Gastrocnemius medialis (tissue), 4 donors: ENCODE data around the gene CYB5R3. TPM values are rescaled to one million over a fixed set of nuclear protein-coding genes. Genes with fewer than 3 reads are reported as not detected.
A peak's percentile ranks its signal among the peaks of the same experiment; 100 is the strongest.
"Not testable (repeated sequence)": the region's sequence is repeated elsewhere in the genome, so short reads cannot be mapped to it uniquely, and the experiment has no call there.

ENCODE experiments used
- ATAC-seq, 2 donors: fragments of 150-250 bp; one replicate each; pipeline ENCODE4 v1.9.1; 2016
- DNase-seq, 2 donors: peaks; one replicate each; pipeline ENCODE4 v3.0.0-alpha.2; 2019
- H3K27ac ChIP-seq, 4 donors: fragments of 200-600 bp; sonication (generic); 1 replicate in 1 of 4; 2 replicates in 3 of 4; pipeline ENCODE4 v1.5.1; 2016 to 2018; ENCODE audit warnings: mild to moderate bottlenecking in 2 of 4, moderate library complexity in 1 of 4
- H3K27me3 ChIP-seq, 3 donors: fragments of 200-600 bp; sonication (generic) in 2 of 3; 1 replicate in 1 of 3; 2 replicates in 2 of 3; pipeline versions ENCODE4 v1.5.1 to v1.6.0; 2016 to 2019; ENCODE audit warnings: mild to moderate bottlenecking in 1 of 3, moderate library complexity in 1 of 3
- H3K36me3 ChIP-seq, 2 donors: fragments of 200-600 bp; sonication (generic) in 1 of 2; one replicate each; pipeline ENCODE4 v1.5.1; 2017 to 2018
- H3K4me1 ChIP-seq, 2 donors: fragments of 200-600 bp; sonication (generic) in 1 of 2; one replicate each; pipeline ENCODE4 v1.5.1; 2016 to 2017; ENCODE audit warnings: mild to moderate bottlenecking in 2 of 2
- H3K4me3 ChIP-seq, 4 donors: fragments of 200-600 bp; sonication (generic) in 3 of 4; 1 replicate in 1 of 4; 2 replicates in 3 of 4; pipeline ENCODE4 v1.5.1; 2016 to 2019; ENCODE audit warnings: mild to moderate bottlenecking in 2 of 4
- H3K9me3 ChIP-seq, 3 donors: fragments of 200-600 bp; sonication (generic) in 2 of 3; 1 replicate in 1 of 3; 2 replicates in 2 of 3; pipeline ENCODE4 v1.5.1; 2016 to 2019
- POLR2A ChIP-seq, 2 donors: fragments of 450-650 bp; IDR thresholded peaks; one replicate each; pipeline ENCODE4 v1.6.1; 2017; ENCODE audit warnings: antibody characterized with exemption in 2 of 2, mild to moderate bottlenecking in 2 of 2, moderate library complexity in 2 of 2
- in situ Hi-C, 4 donors: fragments of 200-750 bp; cut with MboI; loops; one replicate each; pipeline versions ENCODE4 v1.15.0 to v1.8.0; 2017; ENCODE audit warnings: low sequenced_read_pairs in 4 of 4
- intact Hi-C: fragments of 100-400 bp; cut with DNase I; formaldehyde crosslinking; loops from one replicate; pipeline ENCODE4 v1.15.1; 2023; ENCODE audit warnings: low total_unique reads
- total RNA-seq, 4 donors: library from RNA; depleted of rRNA; stranded (reverse); fragments of >200 nt; gene quantifications; one replicate each; pipeline versions ENCODE4 v1.1.0 to v1.2.3, GENCODE V29; 2016
- TF ChIP-seq, protein P1 (sequence below), 5 experiments: fragments of 450-650 bp in 3 of 5; fragments of 200-600 bp in 2 of 5; sonication (generic) in 2 of 5; IDR thresholded peaks in 4 of 5; conservative IDR thresholded peaks in 1 of 5; 1 replicate in 4 of 5; 2 replicates in 1 of 5; pipeline ENCODE4 v1.5.1; 2016 to 2019; ENCODE audit warnings: antibody characterized with exemption in 5 of 5, mild to moderate bottlenecking in 3 of 5, moderate library complexity in 3 of 5

CYB5R3 gene
- total RNA-seq, 4 donors from 2014 or later, result 44.3 to 163 (median 105) TPM

DNA sequence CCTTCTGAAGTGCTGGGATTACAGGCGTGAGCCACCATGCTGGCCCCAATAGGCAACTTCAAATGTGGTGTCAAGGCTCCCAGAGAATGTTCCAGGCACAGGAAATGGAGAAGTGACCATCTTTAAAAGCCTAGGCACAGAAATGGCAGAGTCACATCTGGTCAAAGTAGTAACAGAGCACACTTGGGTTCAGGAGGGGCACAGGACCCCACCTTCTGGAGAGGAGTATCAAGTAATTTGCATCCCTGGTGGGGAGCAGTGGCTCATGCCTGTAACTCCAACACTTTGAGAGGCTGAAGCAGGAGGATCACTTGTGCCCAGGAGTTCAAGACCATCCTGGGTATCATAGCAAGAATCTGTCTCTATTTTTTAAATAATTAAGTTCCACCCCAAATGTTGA, 66.2 kb downstream of the CYB5R3 start:
- Histone ChIP-seq H3K4me1 (peaks cover 0 to 7% of the 10 kb centered on the region in 2 donors), H3K27me3 (no peaks in the 10 kb centered on the region), H3K9me3 (no peaks in the 10 kb centered on the region), H3K4me3 (no peak overlapping the region), H3K36me3 (peaks cover 0 to 43% of the 10 kb centered on the region in 2 donors), H3K27ac (no peak overlapping the region)
- intact Hi-C loops, result no loop called here
- ATAC-seq (no peak), DNase-seq (no peak)
- TF ChIP-seq, protein P1, sequence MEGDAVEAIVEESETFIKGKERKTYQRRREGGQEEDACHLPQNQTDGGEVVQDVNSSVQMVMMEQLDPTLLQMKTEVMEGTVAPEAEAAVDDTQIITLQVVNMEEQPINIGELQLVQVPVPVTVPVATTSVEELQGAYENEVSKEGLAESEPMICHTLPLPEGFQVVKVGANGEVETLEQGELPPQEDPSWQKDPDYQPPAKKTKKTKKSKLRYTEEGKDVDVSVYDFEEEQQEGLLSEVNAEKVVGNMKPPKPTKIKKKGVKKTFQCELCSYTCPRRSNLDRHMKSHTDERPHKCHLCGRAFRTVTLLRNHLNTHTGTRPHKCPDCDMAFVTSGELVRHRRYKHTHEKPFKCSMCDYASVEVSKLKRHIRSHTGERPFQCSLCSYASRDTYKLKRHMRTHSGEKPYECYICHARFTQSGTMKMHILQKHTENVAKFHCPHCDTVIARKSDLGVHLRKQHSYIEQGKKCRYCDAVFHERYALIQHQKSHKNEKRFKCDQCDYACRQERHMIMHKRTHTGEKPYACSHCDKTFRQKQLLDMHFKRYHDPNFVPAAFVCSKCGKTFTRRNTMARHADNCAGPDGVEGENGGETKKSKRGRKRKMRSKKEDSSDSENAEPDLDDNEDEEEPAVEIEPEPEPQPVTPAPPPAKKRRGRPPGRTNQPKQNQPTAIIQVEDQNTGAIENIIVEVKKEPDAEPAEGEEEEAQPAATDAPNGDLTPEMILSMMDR (IDR thresholded peaks at IDR 0.05 in 4 of 5, conservative IDR thresholded peaks at IDR 0.05 in 1 of 5), result no peak
- TF ChIP-seq POLR2A (IDR thresholded peaks at IDR 0.05), result no peak
- in situ Hi-C loops, result no loop called here

DNA sequence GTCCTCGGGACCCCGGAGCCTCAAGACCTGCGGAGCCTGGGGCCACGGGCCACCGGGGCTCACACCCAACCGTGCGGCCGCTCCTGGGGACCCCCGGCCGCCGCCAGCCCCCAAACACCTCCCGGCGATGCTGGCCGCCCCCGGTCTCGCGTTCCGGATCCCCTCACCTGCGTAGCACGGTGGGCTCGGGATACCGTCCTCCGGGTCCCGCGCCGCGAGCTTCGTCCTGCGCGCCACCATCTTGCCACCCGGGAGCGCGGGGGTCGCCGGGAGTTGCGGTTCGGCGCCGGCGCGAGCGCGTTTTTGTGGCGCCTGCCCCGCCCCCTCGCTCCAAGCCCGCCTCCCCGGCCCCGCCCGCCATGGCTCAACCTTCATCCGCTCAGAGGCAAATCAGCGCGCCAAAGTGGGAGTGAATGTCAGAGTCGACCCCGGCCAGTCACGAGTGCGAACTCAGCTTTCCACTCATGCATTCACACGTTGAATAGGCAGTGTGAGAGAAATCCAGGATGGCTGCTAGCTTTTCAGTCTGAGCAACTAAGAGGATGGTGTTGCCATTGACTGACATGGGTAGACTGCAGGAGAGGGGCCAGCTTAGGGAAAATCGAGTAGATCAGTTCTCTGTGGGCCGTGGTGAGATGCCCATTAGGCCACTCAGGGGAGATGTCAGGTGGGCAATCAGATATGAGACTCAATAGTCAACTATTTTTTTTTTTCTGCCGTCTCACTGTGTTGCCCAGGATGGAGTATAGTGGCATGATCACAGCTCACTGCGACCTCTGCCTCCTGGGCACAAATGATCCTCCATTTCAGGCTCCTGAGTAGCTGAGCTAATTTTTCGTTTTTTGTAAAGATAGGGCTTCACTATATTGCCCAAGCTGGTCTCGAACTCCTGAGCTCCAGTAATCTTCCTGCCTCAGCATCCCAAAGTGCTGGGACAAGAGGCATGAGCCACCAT, 67.2 kb downstream of the CYB5R3 start:
- in situ Hi-C loops, result no loop called here

DNA sequence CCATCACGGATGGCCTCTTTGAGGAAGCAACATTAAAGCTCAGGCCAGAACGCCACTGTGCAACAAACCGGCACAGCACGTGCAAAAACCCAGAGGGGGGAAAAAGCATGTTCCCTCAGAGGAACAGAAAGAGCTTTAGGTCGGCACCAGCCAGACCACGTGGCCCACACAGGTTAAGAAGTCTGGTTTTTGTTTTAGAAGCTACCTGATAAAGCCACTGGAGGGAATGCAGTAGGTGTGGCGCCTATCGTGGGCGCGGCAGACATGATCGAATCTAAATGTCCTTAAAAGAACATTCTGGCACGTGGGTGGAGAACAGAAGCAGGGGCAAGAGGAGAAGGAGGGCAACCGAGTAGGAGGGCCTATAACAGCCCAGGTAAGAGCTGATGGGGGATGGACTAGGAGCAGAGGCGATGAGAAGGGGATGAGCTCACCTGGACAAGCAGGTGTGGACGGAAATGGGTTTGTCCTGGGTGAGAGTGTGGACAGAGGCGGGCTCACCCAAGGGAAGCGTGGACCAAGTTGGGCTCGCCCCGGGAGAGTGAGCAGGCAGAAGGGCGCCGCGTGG, 67.9 kb downstream of the CYB5R3 start:
- Histone ChIP-seq H3K27ac (peak overlapping the region; percentile 41 to 74 (median 59)), H3K4me3 (peak overlapping the region; percentile 66 to 89 (median 78)), H3K36me3 (peaks cover 0 to 28% of the 10 kb centered on the region in 2 donors)
- in situ Hi-C loops, intact Hi-C loops, DNase-seq, H3K4me1 ChIP-seq, H3K9me3 ChIP-seq, H3K27me3 ChIP-seq: not testable (repeated sequence)
- ATAC-seq, result peak; percentile 23 to 27

More for the DNA sequence above, 67.2 kb downstream of the CYB5R3 start:
- H3K27ac ChIP-seq, result peak overlapping the region; percentile 41 to 74 (median 59)
- H3K4me1 ChIP-seq, result peaks cover 0 to 7% of the 10 kb centered on the region in 2 donors
- peaks cover 0 to 36% of the 10 kb centered on the region in 2 donors for H3K36me3 ChIP-seq
- H3K27me3 ChIP-seq, result no peaks in the 10 kb centered on the region
- ATAC-seq, result peak; percentile 84 to 87
- no peaks in the 10 kb centered on the region for H3K9me3 ChIP-seq
- intact Hi-C loops, result no loop called here
- peak; percentile 26 to 31 for TF ChIP-seq POLR2A (IDR thresholded peaks at IDR 0.05)
- TF ChIP-seq, protein P1 (IDR thresholded peaks at IDR 0.05 in 4 of 5, conservative IDR thresholded peaks at IDR 0.05 in 1 of 5), result no peak
- peak; percentile 51 to 62 for DNase-seq
- H3K4me3 ChIP-seq, result peak overlapping the region; percentile 66 to 89 (median 78)

DNA sequence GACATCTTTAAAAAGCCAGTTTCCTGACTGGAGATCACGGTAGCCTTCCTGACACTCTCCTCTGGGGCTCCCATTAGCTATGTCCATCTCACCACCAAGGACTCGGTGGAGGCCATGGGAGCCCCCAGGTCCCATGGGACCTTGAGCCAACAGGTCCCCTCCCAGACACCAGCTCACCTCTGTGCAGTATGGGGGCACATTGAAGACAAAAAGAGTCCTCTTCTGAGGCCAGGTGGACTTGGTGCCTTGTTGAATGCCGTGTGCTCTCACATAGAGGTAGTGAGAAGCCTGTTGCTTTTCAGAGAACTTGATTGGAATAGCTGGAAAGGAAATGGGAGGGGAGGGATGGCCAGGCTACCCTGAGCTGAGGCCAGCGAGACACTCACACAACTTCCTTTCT, 69.2 kb downstream of the CYB5R3 start:
- H3K27me3 ChIP-seq, H3K9me3 ChIP-seq, intact Hi-C loops, H3K4me3 ChIP-seq, in situ Hi-C loops, H3K4me1 ChIP-seq, ATAC-seq, DNase-seq, H3K27ac ChIP-seq: not testable (repeated sequence)
- H3K36me3 ChIP-seq, result peaks cover 0 to 16% of the 10 kb centered on the region in 2 donors

DNA sequence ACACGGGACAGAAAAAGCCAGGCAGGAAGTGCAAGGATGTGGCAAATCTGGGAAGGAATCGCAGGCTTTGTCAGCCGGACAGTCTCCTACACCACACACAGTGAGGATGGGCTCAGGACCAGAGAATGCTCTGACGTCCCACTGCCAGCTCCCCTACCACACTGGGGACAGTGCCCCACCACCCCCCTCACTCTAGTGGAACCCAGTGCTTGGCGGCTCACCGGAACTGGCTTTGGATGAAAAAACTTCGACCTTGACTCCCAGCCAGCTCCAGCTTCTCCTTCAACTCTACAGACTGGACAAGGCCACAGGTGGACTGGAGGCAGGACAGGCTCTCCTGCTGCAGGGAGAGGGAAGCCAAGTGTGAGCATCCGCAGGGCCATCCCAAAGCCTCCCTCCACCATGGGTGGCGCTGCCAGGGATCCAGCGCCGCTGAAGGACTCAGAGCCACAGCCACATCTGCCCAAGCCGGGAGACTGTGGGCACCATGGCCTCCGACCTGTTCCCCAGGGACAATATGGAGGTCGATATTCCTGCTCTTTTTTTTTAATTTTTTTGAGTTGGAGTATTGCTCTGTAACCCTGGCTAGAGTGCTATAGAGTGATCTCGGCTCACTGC, 71.5 kb downstream of the CYB5R3 start:
- intact Hi-C loops (no loop called here), in situ Hi-C loops (no loop called here)
- H3K9me3 ChIP-seq, result no peaks in the 10 kb centered on the region
- DNase-seq (no peak), ATAC-seq (no peak)
- peaks cover 0 to 9% of the 10 kb centered on the region in 2 donors for H3K36me3 ChIP-seq
- TF ChIP-seq, protein P1 (IDR thresholded peaks at IDR 0.05 in 4 of 5, conservative IDR thresholded peaks at IDR 0.05 in 1 of 5), result no peak
- TF ChIP-seq POLR2A (IDR thresholded peaks at IDR 0.05), result no peak
- H3K4me3 ChIP-seq, result no peak overlapping the region
- H3K4me1 ChIP-seq, result peaks cover 0 to 7% of the 10 kb centered on the region in 2 donors
- no peak overlapping the region for H3K27ac ChIP-seq
- H3K27me3 ChIP-seq, result no peaks in the 10 kb centered on the region

DNA sequence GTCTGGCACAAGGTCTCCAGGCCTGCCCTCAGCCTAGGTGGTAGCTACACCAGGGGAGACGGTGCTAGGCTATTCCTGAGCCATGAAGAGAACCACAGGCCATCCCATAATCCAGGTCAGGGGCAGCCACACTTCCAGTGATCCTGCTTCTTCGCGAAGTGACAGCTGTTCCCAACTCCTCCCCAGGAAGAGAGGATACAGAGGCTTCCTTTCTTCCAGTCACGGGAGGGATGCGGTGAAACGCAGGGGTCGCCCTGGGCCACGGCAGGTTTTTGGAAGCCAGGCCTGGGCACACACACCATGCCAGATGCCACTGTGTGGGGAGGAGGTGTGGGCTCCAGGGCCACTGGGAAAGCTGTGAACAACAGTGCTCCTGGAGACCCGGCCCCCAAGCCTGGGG, 72.1 kb downstream of the CYB5R3 start:
- not testable (repeated sequence) for ATAC-seq

DNA sequence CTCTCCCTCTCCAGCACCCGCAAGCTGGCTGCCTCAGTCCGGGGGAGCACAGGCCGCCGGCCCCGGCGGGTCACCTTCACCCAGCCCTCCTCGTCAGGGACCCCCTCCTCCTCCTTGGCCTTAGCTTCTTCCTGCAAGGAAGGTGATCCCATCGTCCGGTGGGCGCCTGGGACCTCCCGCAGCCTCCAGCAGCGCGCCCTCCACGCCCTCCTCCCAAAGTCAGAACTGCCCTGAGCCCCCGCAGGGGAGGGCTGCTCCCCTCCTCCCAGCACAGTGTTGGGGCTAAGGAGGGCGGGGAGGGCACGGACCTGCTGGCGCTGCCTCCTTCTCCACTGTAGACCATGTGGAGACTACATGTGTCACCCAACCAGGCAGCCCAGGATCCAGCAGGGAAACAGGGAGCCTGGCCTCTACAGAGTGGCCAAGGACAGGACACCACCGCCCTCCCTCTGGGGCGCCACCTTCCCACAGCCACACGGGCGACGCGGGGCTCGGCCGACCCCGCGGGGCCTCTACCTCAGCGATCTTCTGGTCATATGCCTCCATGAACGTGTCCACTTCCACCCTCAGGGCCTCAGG, 73.1 kb downstream of the CYB5R3 start:
- H3K4me3 ChIP-seq, in situ Hi-C loops, DNase-seq, H3K4me1 ChIP-seq, H3K27ac ChIP-seq, H3K9me3 ChIP-seq, intact Hi-C loops, ATAC-seq, H3K27me3 ChIP-seq: not testable (repeated sequence)
- H3K36me3 ChIP-seq, result peaks cover 0 to 13% of the 10 kb centered on the region in 2 donors

More for the DNA sequence above, 72.1 kb downstream of the CYB5R3 start:
- H3K4me1 ChIP-seq, H3K4me3 ChIP-seq, H3K27me3 ChIP-seq, H3K9me3 ChIP-seq, DNase-seq, H3K27ac ChIP-seq, intact Hi-C loops, in situ Hi-C loops: not testable (repeated sequence)
- H3K36me3 ChIP-seq, result peaks cover 0 to 13% of the 10 kb centered on the region in 2 donors

DNA sequence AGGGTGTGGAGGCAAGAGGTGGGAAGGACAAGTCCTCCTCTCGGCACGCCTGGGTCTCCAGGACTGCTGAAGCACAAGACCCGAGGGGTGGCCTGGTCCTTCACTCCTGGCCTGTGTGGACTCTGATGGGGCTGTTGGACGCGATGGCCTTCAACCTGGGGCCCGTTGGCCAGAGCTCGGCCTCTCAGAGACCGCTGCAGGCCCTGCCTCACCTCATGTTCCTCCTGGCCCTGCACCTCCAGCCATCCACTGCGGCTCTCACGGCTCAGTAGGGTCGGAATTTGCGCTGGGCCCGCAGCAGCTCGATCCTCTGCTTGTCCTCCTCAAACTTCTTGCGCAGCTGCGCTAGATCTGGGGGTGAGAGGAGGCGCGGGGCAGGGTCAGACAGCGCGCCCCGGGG, 74.7 kb downstream of the CYB5R3 start:
- H3K9me3 ChIP-seq, DNase-seq, H3K4me1 ChIP-seq, H3K4me3 ChIP-seq, H3K27me3 ChIP-seq, H3K27ac ChIP-seq, in situ Hi-C loops, intact Hi-C loops, ATAC-seq: not testable (repeated sequence)
- peaks cover 0 to 13% of the 10 kb centered on the region in 2 donors for H3K36me3 ChIP-seq
